Nephron (organoid): ENCODE results near the gene GALNT12.
A peak's percentile ranks its signal among the peaks of the same experiment; 100 is the strongest.

ENCODE experiments used
- H3K27ac Mint-ChIP-seq, 3 experiments: 2 replicates each; pipeline ENCODE4 v1.8.0; 2020; ENCODE audit warnings: mixed read lengths in 3 of 3, mild to moderate bottlenecking in 2 of 3, moderate library complexity in 1 of 3
- H3K27me3 Mint-ChIP-seq: 2 replicates; pipeline ENCODE4 v1.8.0; 2021; ENCODE audit warnings: low read depth, mild to moderate bottlenecking, moderate library complexity, mixed read lengths
- H3K36me3 Mint-ChIP-seq: 2 replicates; pipeline ENCODE4 v1.8.0; 2020; ENCODE audit warnings: low read depth, mixed read lengths
- H3K4me1 Mint-ChIP-seq: 2 replicates; pipeline ENCODE4 v1.8.0; 2020; ENCODE audit warnings: mixed read lengths
- H3K4me3 Mint-ChIP-seq, 3 experiments: 2 replicates each; pipeline ENCODE4 v1.8.0; 2020; ENCODE audit warnings: mild to moderate bottlenecking in 3 of 3, mixed read lengths in 3 of 3, moderate library complexity in 2 of 3
- H3K9me3 Mint-ChIP-seq: 2 replicates; pipeline ENCODE4 v1.8.0; 2020; ENCODE audit warnings: mixed read lengths
- TF ChIP-seq, protein P1 (sequence below), 3 experiments: fragments of 200-600 bp; sonication (generic); IDR thresholded peaks; one replicate each; pipeline ENCODE4 v1.5.0; 2021; ENCODE audit warnings: antibody characterized with exemption in 3 of 3; ENCODE audit not compliant: unreplicated experiment in 3 of 3

GALNT12 gene

GRCh38 chr9:98810102-98810842 lies 2.8 kb downstream of the GALNT12 start:
- TF ChIP-seq, protein P1, sequence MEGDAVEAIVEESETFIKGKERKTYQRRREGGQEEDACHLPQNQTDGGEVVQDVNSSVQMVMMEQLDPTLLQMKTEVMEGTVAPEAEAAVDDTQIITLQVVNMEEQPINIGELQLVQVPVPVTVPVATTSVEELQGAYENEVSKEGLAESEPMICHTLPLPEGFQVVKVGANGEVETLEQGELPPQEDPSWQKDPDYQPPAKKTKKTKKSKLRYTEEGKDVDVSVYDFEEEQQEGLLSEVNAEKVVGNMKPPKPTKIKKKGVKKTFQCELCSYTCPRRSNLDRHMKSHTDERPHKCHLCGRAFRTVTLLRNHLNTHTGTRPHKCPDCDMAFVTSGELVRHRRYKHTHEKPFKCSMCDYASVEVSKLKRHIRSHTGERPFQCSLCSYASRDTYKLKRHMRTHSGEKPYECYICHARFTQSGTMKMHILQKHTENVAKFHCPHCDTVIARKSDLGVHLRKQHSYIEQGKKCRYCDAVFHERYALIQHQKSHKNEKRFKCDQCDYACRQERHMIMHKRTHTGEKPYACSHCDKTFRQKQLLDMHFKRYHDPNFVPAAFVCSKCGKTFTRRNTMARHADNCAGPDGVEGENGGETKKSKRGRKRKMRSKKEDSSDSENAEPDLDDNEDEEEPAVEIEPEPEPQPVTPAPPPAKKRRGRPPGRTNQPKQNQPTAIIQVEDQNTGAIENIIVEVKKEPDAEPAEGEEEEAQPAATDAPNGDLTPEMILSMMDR (IDR thresholded peaks at IDR 0.05; ENCODE audit: unreplicated experiment in 3 of 3) = no peak
- H3K36me3 Mint-ChIP-seq = no peaks in the 10 kb centered on the region
- no peak overlapping the region for H3K27ac Mint-ChIP-seq
- H3K4me3 Mint-ChIP-seq = peak overlapping the region in 1 of 3 experiments; percentile 44
- H3K4me1 Mint-ChIP-seq = peaks cover 6% of the 10 kb centered on the region
- H3K27me3 Mint-ChIP-seq = peaks cover 43% of the 10 kb centered on the region
- H3K9me3 Mint-ChIP-seq = peaks cover 2% of the 10 kb centered on the region

DNA sequence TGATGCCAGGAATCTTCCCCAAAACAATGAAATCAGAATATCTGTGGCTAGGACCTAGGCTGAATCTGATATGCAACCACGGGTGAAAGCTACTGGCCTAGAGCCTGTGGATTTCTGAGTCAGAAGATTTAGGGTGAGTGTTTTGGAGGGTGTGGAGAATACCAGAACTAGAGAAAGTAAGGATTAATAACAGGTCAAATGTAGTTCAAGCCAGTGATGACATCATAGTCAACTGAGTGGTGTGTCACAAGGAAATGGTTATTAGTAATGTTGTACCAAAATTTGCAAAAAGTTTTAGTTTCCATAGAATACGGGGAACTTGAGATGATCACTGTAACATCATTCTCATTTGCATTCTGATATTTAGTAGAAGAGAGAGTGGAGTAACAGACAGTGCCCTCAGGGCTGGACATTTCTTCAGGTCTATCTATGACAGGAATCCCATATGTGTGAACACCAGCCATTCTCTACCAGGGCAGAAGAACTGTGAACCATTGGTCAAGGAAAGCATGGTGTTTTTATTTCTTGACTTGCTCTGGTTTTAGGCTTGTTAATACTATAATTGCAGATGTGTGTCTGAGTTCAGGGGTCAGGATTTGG lies 3.7 kb downstream of the GALNT12 start:
- no peak overlapping the region for H3K4me3 Mint-ChIP-seq
- H3K9me3 Mint-ChIP-seq = peaks cover 2% of the 10 kb centered on the region
- TF ChIP-seq, protein P1 (IDR thresholded peaks at IDR 0.05; ENCODE audit: unreplicated experiment in 3 of 3) = no peak
- H3K27ac Mint-ChIP-seq = no peak overlapping the region
- no peaks in the 10 kb centered on the region for H3K36me3 Mint-ChIP-seq
- H3K4me1 Mint-ChIP-seq = peaks cover 5% of the 10 kb centered on the region
- H3K27me3 Mint-ChIP-seq = peaks cover 34% of the 10 kb centered on the region

GRCh38 chr9:98815391-98815951 lies 8.0 kb downstream of the GALNT12 start:
- Mint-ChIP-seq H3K4me3 (no peak overlapping the region), H3K27me3 (no peaks in the 10 kb centered on the region), H3K27ac (no peak overlapping the region), H3K4me1 (no peaks in the 10 kb centered on the region), H3K9me3 (peaks cover 2% of the 10 kb centered on the region), H3K36me3 (no peaks in the 10 kb centered on the region)
- TF ChIP-seq, protein P1 (IDR thresholded peaks at IDR 0.05; ENCODE audit: unreplicated experiment in 3 of 3) = no peak

GRCh38 chr9:98818764-98819163 lies 11.3 kb downstream of the GALNT12 start:
- H3K27me3 Mint-ChIP-seq = peaks cover 3% of the 10 kb centered on the region
- H3K4me1 Mint-ChIP-seq = no peaks in the 10 kb centered on the region
- TF ChIP-seq, protein P1 (IDR thresholded peaks at IDR 0.05; ENCODE audit: unreplicated experiment in 3 of 3) = no peak
- peaks cover 2% of the 10 kb centered on the region for H3K9me3 Mint-ChIP-seq
- H3K27ac Mint-ChIP-seq = no peak overlapping the region
- H3K36me3 Mint-ChIP-seq = no peaks in the 10 kb centered on the region
- H3K4me3 Mint-ChIP-seq = no peak overlapping the region

DNA sequence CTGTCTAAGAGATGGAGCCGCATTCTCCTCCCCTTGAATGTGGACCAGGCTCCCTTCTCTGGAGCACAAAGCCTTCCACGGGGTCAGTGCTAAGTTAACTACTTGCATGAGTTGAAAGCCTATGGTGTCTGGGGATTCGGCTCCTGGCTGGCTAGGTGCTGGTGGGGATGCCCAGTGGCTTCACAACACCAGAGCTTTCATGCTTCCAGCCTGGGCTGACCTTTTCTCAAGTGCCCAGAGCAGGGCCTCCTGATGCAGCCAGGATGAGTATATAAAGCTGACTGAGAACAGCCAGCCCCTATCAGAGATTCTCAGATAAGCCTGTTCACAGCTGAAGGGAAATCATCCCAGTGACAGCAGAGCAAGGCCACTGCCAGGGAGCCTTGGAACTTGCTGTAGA lies 11.8 kb downstream of the GALNT12 start:
- no peaks in the 10 kb centered on the region for H3K36me3 Mint-ChIP-seq
- no peak overlapping the region for H3K4me3 Mint-ChIP-seq
- TF ChIP-seq, protein P1 (IDR thresholded peaks at IDR 0.05; ENCODE audit: unreplicated experiment in 3 of 3) = no peak
- no peaks in the 10 kb centered on the region for H3K4me1 Mint-ChIP-seq
- peaks cover 2% of the 10 kb centered on the region for H3K9me3 Mint-ChIP-seq
- H3K27me3 Mint-ChIP-seq = peaks cover 3% of the 10 kb centered on the region
- H3K27ac Mint-ChIP-seq = no peak overlapping the region
